IMR-90 (cell line): ENCODE results near the gene KDM1B. TPM values are rescaled to one million over a fixed set of nuclear protein-coding genes. Genes with fewer than 3 reads are reported as not detected.

Experiments
- ATAC-seq: fragments of 200-7000 bp; cut with Tn5 transposase; 2 replicates; pipeline ENCODE4 v1.9.1; 2020; ENCODE audit warnings: low read depth, mild to moderate bottlenecking, moderate library complexity
- BruUV-seq: library from RNA; stranded (reverse); fragments of 400-500 nt; replicated peaks from 2 replicates; lab custom pipeline; 2021; lab: Mats Ljungman, UMichigan
- CTCF ChIA-PET: fragments of 300-600 bp; formaldehyde crosslinking; extraction: SDS; loops from one replicate; lab custom pipeline; 2021; ENCODE audit warnings: antibody characterized with exemption; lab: Yijun Ruan, JAX
- POLR2A ChIA-PET: fragments of 300-600 bp; sonication (Branson Sonifier 250); formaldehyde crosslinking; loops from one replicate; lab custom pipeline; 2022; ENCODE audit warnings: antibody characterized with exemption; ENCODE audit not compliant: unreplicated experiment; lab: Charles Lee
- DNase-seq: peaks from one replicate; pipeline ENCODE4 v3.0.0; 2013
- H2AFZ ChIP-seq: replicated peaks from 2 replicates; pipeline ENCODE3; 2013; ENCODE audit warnings: low read length, mild to moderate bottlenecking; ENCODE audit not compliant: poor library complexity
- H2AK5ac ChIP-seq: 2 replicates; pipeline ENCODE4 v1.6.1; 2013; ENCODE audit warnings: low read depth, low read length, inconsistent platforms
- H2AK9ac ChIP-seq: replicated peaks from 2 replicates; pipeline ENCODE3; 2013; ENCODE audit warnings: mild to moderate bottlenecking, low read depth, low read length, moderate library complexity; ENCODE audit not compliant: poor library complexity
- H2BK120ac ChIP-seq: 2 replicates; pipeline ENCODE4 v1.6.1; 2013; ENCODE audit warnings: low read depth, low read length, inconsistent platforms
- H2BK15ac ChIP-seq: 3 replicates; pipeline ENCODE4 v1.6.1; 2013; ENCODE audit warnings: low read depth, low read length, inconsistent platforms
- H2BK20ac ChIP-seq: 2 replicates; pipeline ENCODE4 v1.6.1; 2013; ENCODE audit warnings: low read depth, mild to moderate bottlenecking, inconsistent platforms, low read length, moderate library complexity
- H2BK5ac ChIP-seq: 2 replicates; pipeline ENCODE4 v1.6.1; 2013; ENCODE audit warnings: mild to moderate bottlenecking, low read depth, low read length, inconsistent platforms; ENCODE audit not compliant: poor library complexity, severe bottlenecking
- H3K14ac ChIP-seq: replicated peaks from 2 replicates; pipeline ENCODE4 v1.6.1; 2013; ENCODE audit warnings: low read depth, low read length, inconsistent platforms
- H3K18ac ChIP-seq: 2 replicates; pipeline ENCODE4 v1.6.1; 2013; ENCODE audit warnings: low read depth, low read length, control low read depth
- H3K23ac ChIP-seq: 2 replicates; pipeline ENCODE4 v1.6.1; 2013; ENCODE audit warnings: low read depth, low read length, inconsistent platforms
- H3K27ac ChIP-seq: 2 replicates; pipeline ENCODE4 v1.5.1; 2013; ENCODE audit warnings: mild to moderate bottlenecking, control low read depth, low read length; ENCODE audit not compliant: insufficient read depth
- H3K27me3 ChIP-seq: 2 replicates; pipeline ENCODE4 v1.6.1; 2013; ENCODE audit warnings: low read length; ENCODE audit not compliant: control insufficient read depth, insufficient read depth
- H3K36me3 ChIP-seq: 2 replicates; pipeline ENCODE4 v1.6.1; 2013; ENCODE audit warnings: low read length, mixed read lengths; ENCODE audit not compliant: control insufficient read depth, insufficient read depth
- H3K4ac ChIP-seq: 2 replicates; pipeline ENCODE4 v1.6.1; 2013; ENCODE audit warnings: low read depth, low read length, inconsistent platforms
- H3K4me1 ChIP-seq: 2 replicates; pipeline ENCODE4 v1.6.1; 2013; ENCODE audit warnings: low read length, mixed read lengths; ENCODE audit not compliant: control insufficient read depth, insufficient read depth
- H3K4me2 ChIP-seq: 2 replicates; pipeline ENCODE4 v1.6.1; 2013; ENCODE audit warnings: low read depth, mild to moderate bottlenecking, control low read depth, low read length, moderate library complexity
- H3K4me3 ChIP-seq: 2 replicates; pipeline ENCODE4 v1.5.1; 2013; ENCODE audit warnings: low read depth, mild to moderate bottlenecking, control low read depth, low read length, moderate library complexity; ENCODE audit not compliant: insufficient read depth
- H3K56ac ChIP-seq: 2 replicates; pipeline ENCODE4 v1.6.1; 2013; ENCODE audit warnings: low read length, inconsistent platforms; ENCODE audit not compliant: insufficient read depth; ENCODE audit errors: extremely low read depth
- H3K79me1 ChIP-seq, 2 experiments: 2 replicates each; pipeline ENCODE4 v1.6.1; 2013; ENCODE audit warnings: low read length in 2 of 2, inconsistent platforms in 1 of 2, low read depth in 1 of 2
- H3K9ac ChIP-seq: 2 replicates; pipeline ENCODE4 v1.6.1; 2013; ENCODE audit warnings: low read depth, low read length, control low read depth
- H3K9me1 ChIP-seq: 2 replicates; pipeline ENCODE4 v1.6.1; 2013; ENCODE audit warnings: low read length, inconsistent platforms; ENCODE audit not compliant: insufficient read depth
- H3K9me3 ChIP-seq: 2 replicates; pipeline ENCODE4 v1.6.1; 2013; ENCODE audit warnings: low read length; ENCODE audit not compliant: control insufficient read depth, insufficient read depth
- H4K20me1 ChIP-seq: 2 replicates; pipeline ENCODE4 v1.6.1; 2013; ENCODE audit warnings: low read length, inconsistent platforms; ENCODE audit not compliant: insufficient read depth
- H4K5ac ChIP-seq: 2 replicates; pipeline ENCODE4 v1.6.1; 2013; ENCODE audit warnings: mild to moderate bottlenecking, low read depth, low read length, control low read depth
- H4K8ac ChIP-seq, 2 experiments: 2 replicates each; pipeline ENCODE4 v1.6.1; 2013; ENCODE audit warnings: low read depth in 2 of 2, low read length in 2 of 2, control low read depth in 1 of 2, inconsistent platforms in 1 of 2
- H4K91ac ChIP-seq: 2 replicates; pipeline ENCODE4 v1.6.1; 2013; ENCODE audit warnings: low read depth, low read length, inconsistent platforms; ENCODE audit not compliant: insufficient read depth
- CEBPB ChIP-seq: IDR thresholded peaks from 2 replicates; pipeline ENCODE4 v1.6.1; 2012; ENCODE audit warnings: low read depth, low read length, improper control_type of control experiment
- CHD1 ChIP-seq: IDR thresholded peaks from 2 replicates; pipeline ENCODE4 v1.6.1; 2012; ENCODE audit warnings: low read depth, low read length, improper control_type of control experiment
- CTCF ChIP-seq: conservative IDR thresholded peaks from 2 replicates; pipeline ENCODE4 v1.5.1; 2012; ENCODE audit warnings: mild to moderate bottlenecking, low read depth, low read length, improper control_type of control experiment
- MAFK ChIP-seq: IDR thresholded peaks from 2 replicates; pipeline ENCODE4 v1.6.1; 2012; ENCODE audit warnings: low read depth, low read length, improper control_type of control experiment
- MXI1 ChIP-seq: IDR thresholded peaks from 2 replicates; pipeline ENCODE4 v1.6.1; 2012; ENCODE audit warnings: low read depth, mild to moderate bottlenecking, low read length, moderate library complexity, borderline replicate concordance
- NFE2L2 ChIP-seq: fragments of 150-350 bp; IDR thresholded peaks from 2 replicates; pipeline ENCODE4 v1.6.1; 2016; ENCODE audit warnings: low read depth, mild to moderate bottlenecking, low read length
- POLR2A ChIP-seq: IDR thresholded peaks from 2 replicates; pipeline ENCODE4 v1.6.1; 2012; ENCODE audit warnings: mild to moderate bottlenecking, low read depth, low read length
- WGBS, 2 experiments: methylation state at CpG; one replicate each; pipeline versions ENCODE4 v1.1.5 to v1.1.7; 2013; ENCODE audit warnings: missing lambda C conversion rate in 2 of 2; ENCODE audit not compliant: insufficient read length in 1 of 2; ENCODE audit errors: extremely low coverage in 2 of 2; 5-methylcytosine and 5-hydroxymethylcytosine counted together
- dilution Hi-C: fragments of 300-500 bp; cut with HindIII; formaldehyde crosslinking; loops from one replicate; pipeline ENCODE4 v1.14.3; 2018; ENCODE audit warnings: low sequenced_read_pairs; ENCODE audit not compliant: unreplicated experiment
- in situ Hi-C: fragments of 300-500 bp; cut with MboI; formaldehyde crosslinking; loops from 3 replicates; pipeline ENCODE4 v1.14.3; 2019; ENCODE audit warnings: low sequenced_read_pairs, inconsistent platforms, mixed read lengths
- intact Hi-C: fragments of 100-400 bp; cut with micrococcal nuclease; formaldehyde crosslinking; loops from 2 replicates; pipeline ENCODE4 v1.10.0; 2022
- polyA plus RNA-seq, 3 experiments: library from polyadenylated mRNA; depleted of rRNA; stranded (reverse); fragments of >200 nt; gene quantifications; 2 replicates each; pipeline ENCODE4 v1.2.3, GENCODE V29; 2012; ENCODE audit warnings: low replicate concordance in 1 of 3
- total RNA-seq: library from RNA; depleted of rRNA; stranded (reverse); fragments of >200 nt; gene quantifications from 2 replicates; pipeline ENCODE4 v1.2.3, GENCODE V29; 2012

The KDM1B gene
- total and polyA plus RNA-seq, 2 of the 4 experiments (the other 2 are of a cell fraction) = 13.2 to 16.7 TPM

- no peak overlapping the region for H2AK9ac ChIP-seq
- DNase-seq = peak; percentile 91
Measured at GRCh38 chr6:18148304-18149025, 6.8 kb upstream of the KDM1B start.

More at GRCh38 chr6:18148304-18149025, 6.8 kb upstream of the KDM1B start:
- H3K9ac ChIP-seq = no peak overlapping the region
- no peak overlapping the region; the same call in 2 of the 3 replicates for H2BK15ac ChIP-seq
- peak overlapping the region; percentile 73; the same call in 1 of the 2 replicates for H3K14ac ChIP-seq
- H3K36me3 ChIP-seq = no peaks in the 10 kb centered on the region
- H2BK5ac ChIP-seq = no peak overlapping the region
- no peaks in the 10 kb centered on the region for H3K27me3 ChIP-seq
- WGBS, 2 experiments = 100% methylated on average over 1 of the region's 5 CpGs; no CpG with 5 or more reads in 1 of the 2 experiments
- intact Hi-C loops (no loop called here), in situ Hi-C loops (no loop called here), dilution Hi-C loops (no loop called here)
- H3K23ac ChIP-seq = no peak overlapping the region
- no peak overlapping the region for H3K4me3 ChIP-seq
- peaks cover 0 to 12% of the 10 kb centered on the region in 2 experiments; a peak in 2 of 4 replicates for H3K79me1 ChIP-seq
- CTCF ChIA-PET = interaction anchor here (0.6 kb wide), 1 partner anchor 294 kb away, joined by 3 read pairs; no protein-coding TSS in a partner anchor
- no peak overlapping the region for H3K27ac ChIP-seq
- BruUV-seq = no TSS peak
- H3K9me1 ChIP-seq = no peaks in the 10 kb centered on the region
- ATAC-seq = peak; percentile 46
- no peak overlapping the region for H2BK20ac ChIP-seq
- no peak overlapping the region for H3K18ac ChIP-seq
- H4K91ac ChIP-seq = no peak overlapping the region
- no peak overlapping the region for H2AFZ ChIP-seq
- H3K56ac ChIP-seq = no peak overlapping the region
- no peak overlapping the region for H4K8ac ChIP-seq
- H2BK120ac ChIP-seq = no peak overlapping the region
- no peaks in the 10 kb centered on the region for H4K20me1 ChIP-seq
- TF ChIP-seq CHD1 (no peak), CEBPB (peak; percentile 97), MXI1 (no peak), POLR2A (no peak), MAFK (no peak), CTCF (no peak), NFE2L2 (no peak)
- no peak overlapping the region for H3K4me2 ChIP-seq
- no peak overlapping the region for H4K5ac ChIP-seq
- no peak overlapping the region for H2AK5ac ChIP-seq
- H3K9me3 ChIP-seq = no peaks in the 10 kb centered on the region
- H3K4me1 ChIP-seq = no peaks in the 10 kb centered on the region; the same call in 1 of the 2 replicates
- peak overlapping the region; percentile 25; the same call in 1 of the 2 replicates for H3K4ac ChIP-seq
- POLR2A ChIA-PET = no interaction called here
